D721Med (cell line): ENCODE measurements around the gene FAM50A.
"Not testable (repeated sequence)": the region's sequence is repeated elsewhere in the genome, so short reads cannot be mapped to it uniquely, and the experiment has no call there.

Source experiments
- DNase-seq: peaks from one replicate; pipeline ENCODE4 v3.0.0; 2011; ENCODE audit warnings: low spot score; ENCODE audit not compliant: insufficient read length
- FAIRE-seq: peaks from 2 replicates; lab custom pipeline; 2011; peaks lifted over from hg19 to GRCh38; lab: Jason Lieb, UNC
- TF ChIP-seq, protein P1 (sequence below): IDR thresholded peaks from 2 replicates; pipeline ENCODE4 v1.5.1; 2012; ENCODE audit warnings: mild to moderate bottlenecking, control low read depth; ENCODE audit not compliant: insufficient read depth; ENCODE audit errors: missing control alignments

The FAM50A gene

DNA sequence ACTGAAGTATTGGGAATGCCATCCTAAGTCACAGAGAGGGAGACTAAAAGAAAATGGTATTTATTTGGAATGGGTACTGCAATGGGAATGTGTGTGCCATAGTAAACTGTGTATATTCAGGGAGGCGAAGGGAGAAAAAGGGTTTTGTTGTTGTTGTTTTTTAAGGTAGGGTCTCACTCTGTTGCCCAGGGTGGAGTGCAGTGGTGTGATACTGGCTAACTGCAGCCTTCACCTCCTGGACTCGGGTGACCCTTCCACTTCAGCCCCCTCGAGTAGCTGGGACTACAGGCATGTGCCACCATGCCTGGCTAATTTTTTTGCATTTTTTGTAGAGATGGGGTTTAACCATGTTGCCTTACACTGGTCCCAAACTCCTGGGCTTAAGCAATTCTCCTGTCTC is 50.8 kb downstream of the FAM50A start:
- FAIRE-seq: no peak
- TF ChIP-seq, protein P1, sequence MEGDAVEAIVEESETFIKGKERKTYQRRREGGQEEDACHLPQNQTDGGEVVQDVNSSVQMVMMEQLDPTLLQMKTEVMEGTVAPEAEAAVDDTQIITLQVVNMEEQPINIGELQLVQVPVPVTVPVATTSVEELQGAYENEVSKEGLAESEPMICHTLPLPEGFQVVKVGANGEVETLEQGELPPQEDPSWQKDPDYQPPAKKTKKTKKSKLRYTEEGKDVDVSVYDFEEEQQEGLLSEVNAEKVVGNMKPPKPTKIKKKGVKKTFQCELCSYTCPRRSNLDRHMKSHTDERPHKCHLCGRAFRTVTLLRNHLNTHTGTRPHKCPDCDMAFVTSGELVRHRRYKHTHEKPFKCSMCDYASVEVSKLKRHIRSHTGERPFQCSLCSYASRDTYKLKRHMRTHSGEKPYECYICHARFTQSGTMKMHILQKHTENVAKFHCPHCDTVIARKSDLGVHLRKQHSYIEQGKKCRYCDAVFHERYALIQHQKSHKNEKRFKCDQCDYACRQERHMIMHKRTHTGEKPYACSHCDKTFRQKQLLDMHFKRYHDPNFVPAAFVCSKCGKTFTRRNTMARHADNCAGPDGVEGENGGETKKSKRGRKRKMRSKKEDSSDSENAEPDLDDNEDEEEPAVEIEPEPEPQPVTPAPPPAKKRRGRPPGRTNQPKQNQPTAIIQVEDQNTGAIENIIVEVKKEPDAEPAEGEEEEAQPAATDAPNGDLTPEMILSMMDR: no peak
- no peak for DNase-seq

DNA sequence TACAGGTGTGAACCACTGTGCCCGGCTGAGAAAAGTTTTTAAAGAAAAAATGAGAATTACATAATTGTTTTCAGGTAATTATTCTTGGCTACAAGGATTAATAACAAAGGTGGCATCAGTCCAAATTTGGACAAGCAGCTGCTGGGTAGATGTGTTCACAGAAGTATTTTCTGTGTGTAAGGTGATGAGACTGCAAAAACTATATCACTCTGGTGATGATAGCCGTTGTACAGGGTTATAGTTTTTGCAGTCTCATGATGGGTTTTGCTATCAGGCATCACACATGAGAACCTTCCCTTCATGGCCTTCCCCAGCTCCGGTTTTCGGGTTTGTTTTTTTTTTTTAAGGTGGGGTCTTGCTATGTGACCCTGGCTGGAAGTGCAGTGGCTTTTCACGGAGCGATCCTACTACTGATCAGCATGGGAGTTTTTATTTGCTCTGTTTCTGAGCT is 51.6 kb downstream of the FAM50A start:
- DNase-seq: no peak
- FAIRE-seq: no peak
- TF ChIP-seq, protein P1: no peak

DNA sequence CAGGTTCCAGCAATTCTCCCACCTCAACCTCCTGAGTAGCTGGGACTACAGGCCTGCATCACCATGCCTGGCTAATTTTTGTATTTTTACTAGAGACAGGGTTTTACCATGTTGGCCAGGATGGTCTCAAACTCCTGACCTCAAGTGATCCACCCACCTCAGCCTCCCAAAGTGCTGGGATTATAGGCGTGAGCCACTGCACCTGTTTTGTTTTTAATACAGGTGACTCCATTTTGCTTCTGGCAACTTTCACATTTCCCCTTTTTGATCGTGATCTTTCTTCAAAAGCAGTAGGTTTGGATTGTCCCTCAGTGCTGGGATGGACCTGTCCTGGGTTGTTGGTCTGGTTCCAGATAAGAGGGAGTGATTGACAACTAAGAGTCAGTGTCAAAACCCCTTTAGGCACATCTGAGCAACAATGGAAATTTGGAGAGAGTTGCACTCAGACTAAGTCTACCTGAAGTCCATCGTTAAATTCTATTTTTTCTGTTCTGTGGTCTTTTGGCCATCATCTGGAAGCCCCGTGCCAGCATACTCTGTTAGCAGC is 52.7 kb downstream of the FAM50A start:
- FAIRE-seq: not testable (repeated sequence)

More for the DNA sequence above, 52.7 kb downstream of the FAM50A start:
- not testable (repeated sequence) for DNase-seq
